HepG2 (cell line): ENCODE results near the gene GPX5. TPM values are rescaled to one million over a fixed set of nuclear protein-coding genes. Genes with fewer than 3 reads are reported as not detected.

Source experiments
- BRD4 ChIP-seq: sonication (generic); formaldehyde crosslinking; IDR thresholded peaks from 2 replicates; pipeline ENCODE4 v1.4.0; 2020; ENCODE audit warnings: missing genetic modification reagents
- MED1 ChIP-seq: sonication (generic); formaldehyde crosslinking; IDR thresholded peaks from 2 replicates; pipeline ENCODE4 v1.4.0; 2020; ENCODE audit warnings: missing genetic modification reagents
- MXD3 ChIP-seq: IDR thresholded peaks from 2 replicates; pipeline ENCODE4 v1.6.1; 2016; ENCODE audit warnings: mild to moderate bottlenecking, missing biosample characterization, missing genetic modification reagents
- NFYC ChIP-seq: IDR thresholded peaks from 2 replicates; pipeline ENCODE4 v1.6.1; 2016; ENCODE audit warnings: missing genetic modification reagents, missing compliant biosample characterization
- STAT5B ChIP-seq: sonication (generic); formaldehyde crosslinking; IDR thresholded peaks from 2 replicates; pipeline ENCODE4 v1.4.0; 2020; ENCODE audit warnings: missing genetic modification reagents
- TEAD3 ChIP-seq: optimal IDR thresholded peaks from 2 replicates; pipeline ENCODE3; 2016; ENCODE audit warnings: borderline replicate concordance
- TFAP4 ChIP-seq: sonication (generic); IDR thresholded peaks from 2 replicates; pipeline ENCODE4 v1.6.1; 2016; ENCODE audit warnings: low read depth, borderline replicate concordance
- ZFP62 ChIP-seq: sonication (generic); formaldehyde crosslinking; IDR thresholded peaks from 2 replicates; pipeline ENCODE4 v1.4.0; 2020; ENCODE audit warnings: missing genetic modification reagents
- ZFY ChIP-seq: sonication (generic); formaldehyde crosslinking; IDR thresholded peaks from 2 replicates; pipeline ENCODE4 v1.4.0; 2020; ENCODE audit warnings: missing genetic modification reagents
- ZMAT3 ChIP-seq: sonication (generic); formaldehyde crosslinking; conservative IDR thresholded peaks from 2 replicates; pipeline ENCODE4 v1.7.0; 2021; ENCODE audit warnings: missing genetic modification reagents
- ZNF280B ChIP-seq: sonication (generic); formaldehyde crosslinking; IDR thresholded peaks from 2 replicates; pipeline ENCODE4 v1.5.0; 2020; ENCODE audit warnings: missing genetic modification reagents, mild to moderate bottlenecking, borderline replicate concordance
- ZNF296 ChIP-seq: sonication (generic); formaldehyde crosslinking; conservative IDR thresholded peaks from 2 replicates; pipeline ENCODE4 v1.5.0; 2020; ENCODE audit warnings: mild to moderate bottlenecking, missing genetic modification reagents
- ZNF333 ChIP-seq: sonication (generic); formaldehyde crosslinking; IDR thresholded peaks from 2 replicates; pipeline ENCODE4 v1.4.0; 2020; ENCODE audit warnings: mild to moderate bottlenecking, missing genetic modification reagents, borderline replicate concordance
- ZNF367 ChIP-seq: sonication (generic); formaldehyde crosslinking; IDR thresholded peaks from 2 replicates; pipeline ENCODE4 v1.4.0; 2020; ENCODE audit warnings: missing genetic modification reagents, borderline replicate concordance
- ZNF407 ChIP-seq: sonication (generic); formaldehyde crosslinking; IDR thresholded peaks from one replicate; pipeline ENCODE4 v1.5.1; 2020; ENCODE audit warnings: mild to moderate bottlenecking, missing genetic modification reagents; ENCODE audit errors: not compliant biosample characterization
- ZNF441 ChIP-seq: sonication (generic); formaldehyde crosslinking; IDR thresholded peaks from 2 replicates; pipeline ENCODE4 v1.7.0; 2021; ENCODE audit warnings: missing genetic modification reagents, borderline replicate concordance
- ZNF501 ChIP-seq: sonication (generic); formaldehyde crosslinking; IDR thresholded peaks from 2 replicates; pipeline ENCODE4 v1.5.1; 2020; ENCODE audit warnings: mild to moderate bottlenecking, moderate library complexity, missing genetic modification reagents
- ZNF543 ChIP-seq: sonication (generic); formaldehyde crosslinking; IDR thresholded peaks from 2 replicates; pipeline ENCODE4 v1.4.0; 2020; ENCODE audit warnings: mild to moderate bottlenecking, missing genetic modification reagents
- polyA plus RNA-seq, 8 experiments: library from polyadenylated mRNA; depleted of rRNA in 3 of 8; stranded (reverse) in 7 of 8; unstranded in 1 of 8; fragments of >200 nt; fragmentation: Illumina TruSeq in 4 of 8; extraction: Trizol in 4 of 8; gene quantifications; 2 replicates each; pipeline versions ENCODE4 v1.2.1 to v1.2.3, GENCODE V29; 2011 to 2016; ENCODE audit warnings: low read depth in 4 of 8, missing spikeins in 1 of 8, mixed read lengths in 1 of 8; ENCODE audit not compliant: insufficient read depth in 1 of 8
- total RNA-seq, 5 experiments: library from RNA; depleted of rRNA; stranded (reverse); fragments of >200 nt; fragmentation: Illumina TruSeq; extraction: Trizol; gene quantifications; 2 replicates each; pipeline ENCODE4 v1.2.3, GENCODE V29; 2016; ENCODE audit warnings: low read depth in 1 of 5

The GPX5 gene
- total and polyA plus RNA-seq, 2 of the 13 experiments (the other 11 are each of a cell fraction or from before 2014, with no cell fraction given): not detected

GRCh38 chr6:28553986-28554881 lies 28.6 kb downstream of the GPX5 start (continued):
- TF ChIP-seq ZNF407 (CRISPR knock-in tag) (no peak), MXD3 (CRISPR knock-in tag) (0 out of 2 replicates have a peak, but pooled peaks have one; percentile 26), STAT5B (no peak), NFYC (CRISPR knock-in tag) (no peak), MED1 (CRISPR knock-in tag) (peak; percentile 56), ZNF296 (CRISPR knock-in tag) (no peak), BRD4 (CRISPR knock-in tag) (0 out of 2 replicates have a peak, but pooled peaks have one; percentile 48), ZMAT3 (0 out of 2 replicates have a peak, but pooled peaks have one; percentile 28), ZNF543 (CRISPR knock-in tag) (no peak), ZNF441 (CRISPR knock-in tag) (peak; percentile 59; the same call in 1 of the 2 replicates), ZFY (CRISPR knock-in tag) (peak; percentile 29; the same call in 1 of the 2 replicates), ZNF333 (no peak), ZNF501 (peak; percentile 29; the same call in 1 of the 2 replicates), ZNF280B (CRISPR knock-in tag) (no peak), TFAP4 (no peak; the same call in 1 of the 2 replicates), TEAD3 (no peak), ZNF367 (CRISPR knock-in tag) (no peak), ZFP62 (no peak)
